Measurements from ENCODE around the gene PFDN6.

Gene PFDN6

GRCh38 chr6:33317419-33317668, 27.9 kb downstream of the PFDN6 start:
- no peak for DNase-seq (ENCODE audit: low read depth)

GRCh38 chr6:33317669-33318425, 28.4 kb downstream of the PFDN6 start, which contains the start of gene ZBTB22:
Gene ZBTB22, minus strand, starts transcription at chr6:33317744. Its CDS starts 828 bp downstream, at chr6:33316916.
- peak; percentile 99 for DNase-seq (ENCODE audit: low read depth)

DNA sequence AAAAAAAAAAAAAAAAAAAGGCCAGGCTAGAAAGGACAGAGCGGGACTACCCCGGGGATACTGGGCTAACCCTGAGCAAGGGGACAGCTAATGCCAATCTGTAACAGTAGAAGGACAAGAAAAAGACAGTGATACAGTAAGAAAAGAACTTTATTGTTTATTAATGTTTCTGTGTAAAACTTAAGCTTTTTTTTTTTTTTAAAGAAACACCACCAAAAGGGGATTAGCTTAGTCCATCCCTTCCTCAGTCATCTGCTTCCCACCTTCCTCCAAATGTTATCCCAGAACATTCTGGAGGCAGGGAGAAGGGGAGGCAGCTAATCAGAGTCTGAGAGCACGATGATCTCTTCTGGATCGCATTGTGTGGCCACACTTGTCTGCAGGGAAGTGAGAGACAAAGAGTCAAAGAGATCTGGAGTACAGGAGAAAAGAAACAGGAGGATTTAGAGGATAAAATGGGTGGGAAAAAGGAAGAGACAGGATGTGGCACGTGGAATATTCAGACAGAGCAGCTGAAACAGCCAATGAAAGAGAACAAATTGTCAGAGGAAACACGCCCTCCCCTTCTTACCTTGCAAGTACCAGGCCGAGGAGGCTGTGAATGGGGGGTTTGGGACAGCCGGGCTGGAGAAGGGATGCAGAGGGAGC, 29.1 kb downstream of the PFDN6 start:
- no peak for DNase-seq (ENCODE audit: low read depth)

GRCh38 chr6:33319939-33320314, 30.5 kb downstream of the PFDN6 start:
- DNase-seq (ENCODE audit: low read depth) = no peak

DNA sequence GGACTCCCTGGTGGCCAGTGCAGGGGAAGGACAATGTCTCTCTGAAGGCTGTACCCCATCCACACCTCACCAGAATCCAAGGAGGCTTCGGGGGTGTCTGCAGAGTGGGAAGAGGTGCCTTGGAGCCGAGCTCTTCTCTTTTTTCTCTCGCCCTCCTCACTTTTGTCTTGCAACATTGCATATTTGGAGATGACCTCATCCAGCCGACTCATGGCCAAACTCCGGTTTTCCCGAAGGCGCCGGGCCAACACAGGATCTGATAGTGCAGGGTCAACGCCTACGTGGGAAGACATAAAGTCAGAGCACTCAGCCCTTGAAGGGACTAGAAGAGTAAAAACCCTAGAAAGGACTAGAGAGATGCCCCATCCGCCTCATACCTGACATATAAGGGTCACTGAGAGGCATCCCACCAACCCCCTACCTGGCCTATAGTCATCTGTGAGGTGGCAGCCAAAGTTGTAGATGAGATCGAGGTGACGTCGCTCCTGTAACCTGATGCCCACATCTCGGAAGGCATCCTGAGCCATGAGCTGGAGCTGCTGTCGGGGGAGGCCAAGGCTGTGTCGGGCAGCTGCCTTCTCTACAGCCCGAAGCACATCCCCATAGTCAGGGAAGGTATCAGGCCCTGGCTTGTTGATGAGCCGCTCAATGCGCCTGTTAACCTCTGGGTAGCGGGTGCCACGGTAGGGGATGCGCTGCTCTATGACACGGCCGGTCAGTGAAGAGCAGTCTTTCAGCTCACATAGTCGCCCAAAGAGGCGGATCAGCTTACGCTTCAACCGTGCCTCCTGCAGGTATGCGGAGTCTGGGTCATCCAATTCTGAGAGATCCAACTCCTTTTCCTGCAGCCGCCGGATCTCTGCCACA, 31.1 kb downstream of the PFDN6 start:
- peak; percentile 93 for DNase-seq (ENCODE audit: low read depth)

- no peak for DNase-seq (ENCODE audit: low read depth)
These were observed 31.8 kb downstream of the PFDN6 start for GRCh38 chr6:33321227-33321626.

DNA sequence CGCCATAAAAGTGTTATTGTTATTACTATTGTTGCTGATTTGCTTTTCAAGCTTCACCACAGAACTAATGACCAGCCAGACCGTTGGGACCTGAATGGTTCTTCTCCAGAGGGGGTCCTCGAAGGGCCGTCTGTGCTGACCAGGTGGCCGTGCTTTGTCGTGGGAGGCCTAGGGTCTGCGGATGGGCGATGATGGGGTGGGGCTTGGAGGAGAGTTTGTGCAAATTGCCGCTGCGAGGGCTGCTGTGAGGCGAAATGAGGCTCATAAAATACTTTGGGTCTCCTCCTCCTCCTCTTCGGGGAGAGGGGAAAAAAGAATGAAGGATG, 34.2 kb downstream of the PFDN6 start:
- DNase-seq (ENCODE audit: low read depth) = no peak

DNA sequence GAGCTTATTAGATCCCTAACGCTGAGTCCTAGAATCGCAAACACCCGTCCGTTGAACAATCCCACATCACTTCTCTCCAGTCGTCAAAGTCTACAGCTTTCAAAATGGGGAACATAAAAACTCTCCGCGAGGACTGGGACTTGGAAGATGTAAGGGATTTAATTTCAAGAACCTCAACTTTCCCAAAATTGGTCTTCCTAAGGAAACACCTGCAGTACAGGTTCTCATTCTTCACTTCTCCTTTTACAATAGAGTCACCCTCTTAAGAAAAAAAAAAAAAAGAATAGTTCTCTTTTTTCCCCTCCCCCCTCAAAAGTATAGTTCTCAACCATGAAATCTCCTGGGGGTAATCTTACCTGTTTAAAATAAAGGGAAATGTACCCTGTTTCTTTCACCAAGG, 34.7 kb downstream of the PFDN6 start:
- DNase-seq (ENCODE audit: low read depth) = no peak

- DNase-seq (ENCODE audit: low read depth) = no peak
These were observed 39.7 kb downstream of the PFDN6 start for GRCh38 chr6:33329058-33329457.

DNA sequence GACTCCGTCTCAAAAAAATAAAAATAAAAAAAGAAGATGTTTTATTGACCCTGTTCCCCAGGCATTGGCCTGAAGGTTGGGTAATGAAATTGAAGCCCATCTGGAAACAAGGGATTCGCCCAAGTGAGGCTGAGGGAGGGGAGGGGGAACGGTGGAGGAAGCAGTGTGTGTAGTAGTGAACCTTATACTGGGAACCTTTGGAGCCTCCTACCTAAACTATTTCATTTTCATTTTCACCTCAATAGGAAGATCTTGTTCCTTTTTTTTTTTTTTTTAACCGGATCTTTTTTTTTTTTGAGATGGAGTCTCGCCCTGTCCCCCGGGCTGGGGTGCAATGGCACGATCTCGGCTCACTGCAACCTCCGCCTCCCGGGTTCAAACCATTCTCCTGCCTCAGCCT, 41.3 kb downstream of the PFDN6 start:
- DNase-seq (ENCODE audit: low read depth) = no peak

GRCh38 chr6:33333666-33334065, 44.3 kb downstream of the PFDN6 start:
- no peak for DNase-seq (ENCODE audit: low read depth)

DNA sequence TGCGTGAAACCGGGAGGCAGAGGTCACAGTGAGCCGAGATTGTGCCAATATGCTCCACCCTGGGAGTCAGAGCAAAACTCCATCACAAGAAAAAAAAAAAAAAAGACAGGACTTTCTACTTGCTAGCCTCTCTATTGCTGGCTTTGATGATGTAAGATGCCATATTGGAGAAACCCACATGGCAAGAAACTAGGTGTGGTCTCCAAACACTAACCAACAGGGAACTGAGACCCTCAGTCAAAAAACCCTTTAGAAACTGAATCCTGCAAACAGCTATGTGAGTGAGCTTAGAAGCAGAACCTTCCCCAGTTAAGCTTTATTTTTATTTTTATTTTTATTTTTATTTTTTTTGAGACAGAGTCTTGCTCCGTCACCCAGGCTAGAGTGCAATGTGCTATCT, 46.5 kb downstream of the PFDN6 start:
- DNase-seq (ENCODE audit: low read depth) = no peak

GRCh38 chr6:33336495-33336894, 47.1 kb downstream of the PFDN6 start:
- no peak for DNase-seq (ENCODE audit: low read depth)

GRCh38 chr6:33339193-33339592, 49.8 kb downstream of the PFDN6 start:
- DNase-seq (ENCODE audit: low read depth) = no peak

Data from amniotic epithelial cell (primary cell).